ENCODE results near the gene TCF7L1. TPM values are rescaled to one million over a fixed set of nuclear protein-coding genes. Genes with fewer than 3 reads are reported as not detected.

The TCF7L1 gene
- total RNA-seq, 1 donor from 2014 or later = 62.7 TPM

- Mint-ChIP-seq H3K27me3 (no peaks in the 10 kb centered on the region), H3K4me3 (ENCODE audit: low read depth) (no peak overlapping the region), H3K27ac (no peak overlapping the region), H3K4me1 (ENCODE audit: low read depth) (no peaks in the 10 kb centered on the region), H3K36me3 (ENCODE audit: insufficient read depth) (no peaks in the 10 kb centered on the region), H3K9me3 (ENCODE audit: low read depth) (peaks cover 3% of the 10 kb centered on the region)
- no peak for DNase-seq (ENCODE audit: low spot score, unreplicated experiment)
- TF ChIP-seq, protein P1, sequence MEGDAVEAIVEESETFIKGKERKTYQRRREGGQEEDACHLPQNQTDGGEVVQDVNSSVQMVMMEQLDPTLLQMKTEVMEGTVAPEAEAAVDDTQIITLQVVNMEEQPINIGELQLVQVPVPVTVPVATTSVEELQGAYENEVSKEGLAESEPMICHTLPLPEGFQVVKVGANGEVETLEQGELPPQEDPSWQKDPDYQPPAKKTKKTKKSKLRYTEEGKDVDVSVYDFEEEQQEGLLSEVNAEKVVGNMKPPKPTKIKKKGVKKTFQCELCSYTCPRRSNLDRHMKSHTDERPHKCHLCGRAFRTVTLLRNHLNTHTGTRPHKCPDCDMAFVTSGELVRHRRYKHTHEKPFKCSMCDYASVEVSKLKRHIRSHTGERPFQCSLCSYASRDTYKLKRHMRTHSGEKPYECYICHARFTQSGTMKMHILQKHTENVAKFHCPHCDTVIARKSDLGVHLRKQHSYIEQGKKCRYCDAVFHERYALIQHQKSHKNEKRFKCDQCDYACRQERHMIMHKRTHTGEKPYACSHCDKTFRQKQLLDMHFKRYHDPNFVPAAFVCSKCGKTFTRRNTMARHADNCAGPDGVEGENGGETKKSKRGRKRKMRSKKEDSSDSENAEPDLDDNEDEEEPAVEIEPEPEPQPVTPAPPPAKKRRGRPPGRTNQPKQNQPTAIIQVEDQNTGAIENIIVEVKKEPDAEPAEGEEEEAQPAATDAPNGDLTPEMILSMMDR (IDR thresholded peaks at IDR 0.05; ENCODE audit: unreplicated experiment) = no peak
Observed at GRCh38 chr2:85091838-85092237, 41.4 kb upstream of the TCF7L1 start.

GRCh38 chr2:85095094-85095493 is 38.1 kb upstream of the TCF7L1 start:
- H3K36me3 Mint-ChIP-seq (ENCODE audit: insufficient read depth) = no peaks in the 10 kb centered on the region
- DNase-seq (ENCODE audit: low spot score, unreplicated experiment) = no peak
- TF ChIP-seq, protein P1 (IDR thresholded peaks at IDR 0.05; ENCODE audit: unreplicated experiment) = no peak
- no peaks in the 10 kb centered on the region for H3K4me1 Mint-ChIP-seq (ENCODE audit: low read depth)
- peaks cover 3% of the 10 kb centered on the region for H3K9me3 Mint-ChIP-seq (ENCODE audit: low read depth)
- H3K27me3 Mint-ChIP-seq = no peaks in the 10 kb centered on the region
- H3K4me3 Mint-ChIP-seq (ENCODE audit: low read depth) = no peak overlapping the region
- H3K27ac Mint-ChIP-seq = no peak overlapping the region

DNA sequence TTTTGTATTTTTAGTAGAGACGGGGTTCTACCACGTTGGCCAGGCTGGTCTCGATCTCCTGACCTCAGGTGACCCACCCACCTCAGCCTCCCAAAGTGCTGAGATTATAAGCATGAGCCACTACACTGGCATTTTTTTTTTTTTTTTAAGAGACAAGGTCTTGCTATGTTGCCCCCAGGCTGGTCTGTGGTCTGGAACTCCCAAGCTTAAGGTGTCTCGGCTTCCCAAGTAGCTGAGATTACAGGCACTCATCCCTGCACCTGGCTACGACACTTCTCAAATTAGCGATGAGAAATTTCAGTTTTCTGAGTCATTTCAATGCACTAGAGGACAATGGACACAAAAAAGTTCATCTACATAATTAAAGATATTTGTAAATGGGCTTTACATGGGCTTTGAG is 36.6 kb upstream of the TCF7L1 start:
- H3K4me1 Mint-ChIP-seq (ENCODE audit: low read depth) = no peaks in the 10 kb centered on the region
- H3K9me3 Mint-ChIP-seq (ENCODE audit: low read depth) = peaks cover 3% of the 10 kb centered on the region
- DNase-seq (ENCODE audit: low spot score, unreplicated experiment) = no peak
- TF ChIP-seq, protein P1 (IDR thresholded peaks at IDR 0.05; ENCODE audit: unreplicated experiment) = no peak
- no peaks in the 10 kb centered on the region for H3K36me3 Mint-ChIP-seq (ENCODE audit: insufficient read depth)
- H3K27ac Mint-ChIP-seq = no peak overlapping the region
- no peak overlapping the region for H3K4me3 Mint-ChIP-seq (ENCODE audit: low read depth)
- H3K27me3 Mint-ChIP-seq = no peaks in the 10 kb centered on the region

DNA sequence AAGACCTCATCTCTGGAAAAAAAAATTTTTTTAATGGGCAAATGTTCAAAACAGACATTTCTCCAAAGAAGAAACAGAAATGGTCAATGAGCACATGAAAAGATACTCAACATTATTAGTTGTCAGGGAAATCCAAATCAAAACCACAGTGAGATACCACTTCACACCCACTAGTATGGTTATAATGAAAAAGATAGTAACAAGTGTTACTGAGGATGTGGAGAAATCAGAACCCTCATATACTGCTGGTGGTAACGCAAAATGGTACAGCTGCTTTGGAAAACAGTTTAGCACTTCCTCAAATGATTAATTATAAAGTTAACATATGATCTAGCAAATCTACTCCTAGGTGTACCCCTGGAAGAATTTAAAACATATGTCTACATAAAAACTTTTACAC is 29.0 kb upstream of the TCF7L1 start:
- TF ChIP-seq, protein P1 (IDR thresholded peaks at IDR 0.05; ENCODE audit: unreplicated experiment) = no peak
- no peaks in the 10 kb centered on the region for H3K4me1 Mint-ChIP-seq (ENCODE audit: low read depth)

DNA sequence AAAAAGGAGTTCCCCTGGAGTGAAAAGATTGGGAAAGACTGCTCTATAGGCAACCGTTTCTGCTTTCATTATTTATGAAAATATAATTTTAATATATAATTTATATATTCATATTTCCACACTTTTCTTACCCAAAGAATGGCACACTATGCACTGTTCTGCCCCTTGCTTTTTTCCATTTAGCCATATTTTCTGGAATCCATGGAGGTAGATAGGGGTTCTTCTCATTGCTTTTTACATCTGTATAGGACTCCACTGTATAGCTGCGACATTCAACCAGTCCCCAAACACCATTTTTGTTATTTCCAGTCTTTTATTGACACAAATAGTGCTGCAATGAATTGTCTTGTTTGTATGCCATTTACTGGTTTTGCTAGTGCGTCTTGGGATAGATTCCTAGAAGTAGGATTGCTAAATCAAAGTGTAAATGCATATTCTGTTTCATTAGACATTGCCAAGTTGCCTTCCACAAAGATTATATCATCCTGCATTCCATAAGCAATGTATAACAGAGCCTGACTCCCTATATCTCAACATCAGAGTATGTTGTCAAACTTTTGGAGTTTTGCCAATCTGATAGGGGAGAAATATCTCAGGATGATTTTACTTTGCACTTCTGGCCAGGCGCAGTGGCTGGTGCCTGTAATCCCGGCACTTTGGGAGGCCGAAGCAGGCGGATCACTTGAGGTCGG is 26.6 kb upstream of the TCF7L1 start:
- no peaks in the 10 kb centered on the region for H3K36me3 Mint-ChIP-seq (ENCODE audit: insufficient read depth)
- DNase-seq (ENCODE audit: low spot score, unreplicated experiment) = no peak
- H3K27ac Mint-ChIP-seq = no peak overlapping the region
- H3K4me1 Mint-ChIP-seq (ENCODE audit: low read depth) = no peaks in the 10 kb centered on the region
- TF ChIP-seq, protein P1 (IDR thresholded peaks at IDR 0.05; ENCODE audit: unreplicated experiment) = no peak
- H3K4me3 Mint-ChIP-seq (ENCODE audit: low read depth) = no peak overlapping the region
- peaks cover 4% of the 10 kb centered on the region for H3K9me3 Mint-ChIP-seq (ENCODE audit: low read depth)
- no peaks in the 10 kb centered on the region for H3K27me3 Mint-ChIP-seq

More for the DNA sequence above, 29.0 kb upstream of the TCF7L1 start:
- no peak overlapping the region for H3K27ac Mint-ChIP-seq
- no peaks in the 10 kb centered on the region for H3K27me3 Mint-ChIP-seq
- no peak overlapping the region for H3K4me3 Mint-ChIP-seq (ENCODE audit: low read depth)
- no peaks in the 10 kb centered on the region for H3K36me3 Mint-ChIP-seq (ENCODE audit: insufficient read depth)
- no peak for DNase-seq (ENCODE audit: low spot score, unreplicated experiment)
- peaks cover 4% of the 10 kb centered on the region for H3K9me3 Mint-ChIP-seq (ENCODE audit: low read depth)

Data from progenitor cell of endocrine pancreas (in vitro differentiated cells).